Dermis microvascular lymphatic vessel endothelial cell (primary cell): Measurements from ENCODE around the gene PLCL2. TPM values are rescaled to one million over a fixed set of nuclear protein-coding genes. Genes with fewer than 3 reads are reported as not detected.
A peak's percentile ranks its signal among the peaks of the same experiment; 100 is the strongest.
"Not testable (repeated sequence)": the region's sequence is repeated elsewhere in the genome, so short reads cannot be mapped to it uniquely, and the experiment has no call there.

ENCODE experiments used
- DNase-seq, 2 donors: peaks; one replicate each; pipeline versions ENCODE4 v3.0.0 to v3.0.0-alpha.2; 2010; ENCODE audit warnings: low read depth in 2 of 2
- total RNA-seq: library from RNA; depleted of rRNA; stranded (reverse); fragments of >200 nt; gene quantifications from 2 replicates; pipeline ENCODE4 v1.2.1, GENCODE V29; 2014

Gene PLCL2
- total RNA-seq, 1 donor from 2014 or later, result 10.7 TPM

DNA sequence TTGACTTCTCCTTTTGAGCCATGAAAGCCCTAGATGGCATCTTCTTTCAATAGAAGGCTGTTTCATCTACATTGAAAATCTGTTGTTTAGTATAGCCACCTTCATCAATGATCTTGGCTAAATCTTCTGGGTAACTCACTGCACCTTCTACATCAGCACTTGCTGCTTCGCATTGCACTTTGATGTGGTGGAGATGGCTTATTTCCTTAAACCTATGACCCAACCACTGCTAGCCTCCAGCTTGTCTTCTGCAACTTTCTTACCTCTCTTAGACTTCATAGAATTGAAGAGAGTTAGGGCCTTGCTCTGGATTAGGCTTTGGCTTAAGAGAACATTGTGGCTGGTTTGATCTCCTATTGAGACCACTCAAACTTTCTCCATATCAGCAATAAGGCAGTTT lies 189.8 kb downstream of the PLCL2 start:
- DNase-seq, result no peak

DNA sequence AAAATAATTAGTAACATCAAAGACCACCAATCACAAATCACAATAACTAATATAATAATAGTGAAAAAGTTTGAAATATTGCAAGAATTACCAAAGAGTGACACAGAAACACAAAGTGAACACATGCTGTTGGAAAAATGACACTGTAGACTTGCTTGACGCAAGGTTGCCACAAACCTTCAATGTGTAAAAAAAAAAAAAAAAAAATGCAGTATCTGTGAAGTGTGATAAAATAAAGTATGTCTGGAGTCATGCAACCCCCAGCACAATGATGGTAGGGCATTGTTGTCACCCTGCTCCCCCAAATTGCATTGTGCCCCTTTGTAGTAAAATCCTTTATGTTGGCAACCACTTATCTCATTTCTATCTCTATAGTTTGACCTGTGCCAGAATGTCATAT lies 190.6 kb downstream of the PLCL2 start:
- no peak for DNase-seq

DNA sequence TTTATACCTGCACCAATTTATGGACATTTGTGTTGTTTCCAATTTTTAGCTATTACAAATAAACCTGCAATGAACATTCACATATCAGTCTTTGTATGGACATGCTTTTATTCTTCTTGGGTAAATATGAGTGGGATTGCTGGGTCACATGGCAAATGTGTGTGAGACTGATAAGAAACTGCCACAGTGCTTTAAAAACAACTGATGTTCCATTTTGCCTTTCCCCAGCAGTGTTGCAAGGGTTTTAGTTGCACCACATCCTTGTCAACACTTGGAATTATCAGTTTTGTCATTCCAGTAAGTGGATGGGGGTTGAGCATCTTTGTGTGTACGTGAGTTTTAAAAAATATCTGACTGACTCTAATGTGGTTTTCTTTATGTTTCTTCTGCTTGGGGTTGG lies 191.2 kb downstream of the PLCL2 start:
- no peak for DNase-seq

DNA sequence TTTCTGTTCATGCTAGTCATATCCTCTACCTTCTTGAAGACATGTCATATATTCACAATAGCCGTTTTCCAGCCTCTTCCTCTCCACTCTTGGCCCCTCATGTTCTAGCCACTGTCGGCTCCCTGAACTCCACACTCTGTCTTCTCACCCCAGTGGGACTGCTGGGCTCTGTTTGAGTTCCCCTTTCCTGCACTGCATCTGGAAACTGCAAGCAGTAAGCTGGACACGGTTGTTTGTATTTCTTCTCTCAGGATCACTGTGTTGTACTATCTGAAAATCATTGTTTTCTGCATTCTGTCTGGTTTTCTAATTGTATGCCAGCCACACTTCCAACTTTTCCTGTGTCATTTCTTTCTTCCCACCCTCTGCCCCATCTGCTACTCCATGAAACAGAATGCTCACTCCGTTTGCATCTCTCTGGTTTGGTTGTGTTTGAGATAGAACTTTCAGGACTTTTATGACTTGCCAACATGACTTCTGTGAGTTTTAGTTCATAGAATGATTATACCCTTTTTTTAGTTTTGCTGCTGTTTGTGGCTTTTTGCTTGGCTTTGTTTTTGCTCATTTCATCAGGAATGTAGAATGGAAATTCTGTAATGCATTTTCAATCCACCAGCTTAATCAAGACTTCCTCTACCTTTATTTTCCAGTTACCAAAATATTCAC lies 192.3 kb downstream of the PLCL2 start:
- DNase-seq, result no peak

DNA sequence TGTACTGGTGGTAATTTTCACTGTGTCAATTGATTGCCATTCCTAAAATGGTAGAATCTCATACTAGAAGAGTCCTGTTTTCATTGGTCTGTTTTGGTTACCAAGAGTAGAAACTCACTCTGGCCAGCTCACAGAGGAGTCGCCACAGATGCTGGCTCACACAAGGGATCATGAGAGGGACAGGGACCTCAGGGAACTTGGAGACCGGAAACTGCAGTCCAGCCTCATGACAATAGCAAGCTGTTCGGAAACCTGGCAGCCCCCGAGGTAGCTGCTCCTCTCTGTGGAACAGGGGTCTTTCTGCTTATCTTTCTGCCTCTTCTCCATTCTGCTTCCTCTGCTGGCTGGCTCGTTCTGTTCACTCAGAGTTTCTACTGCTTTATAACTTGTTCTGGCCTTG lies 192.9 kb downstream of the PLCL2 start:
- peak; percentile 55 to 91 for DNase-seq

DNA sequence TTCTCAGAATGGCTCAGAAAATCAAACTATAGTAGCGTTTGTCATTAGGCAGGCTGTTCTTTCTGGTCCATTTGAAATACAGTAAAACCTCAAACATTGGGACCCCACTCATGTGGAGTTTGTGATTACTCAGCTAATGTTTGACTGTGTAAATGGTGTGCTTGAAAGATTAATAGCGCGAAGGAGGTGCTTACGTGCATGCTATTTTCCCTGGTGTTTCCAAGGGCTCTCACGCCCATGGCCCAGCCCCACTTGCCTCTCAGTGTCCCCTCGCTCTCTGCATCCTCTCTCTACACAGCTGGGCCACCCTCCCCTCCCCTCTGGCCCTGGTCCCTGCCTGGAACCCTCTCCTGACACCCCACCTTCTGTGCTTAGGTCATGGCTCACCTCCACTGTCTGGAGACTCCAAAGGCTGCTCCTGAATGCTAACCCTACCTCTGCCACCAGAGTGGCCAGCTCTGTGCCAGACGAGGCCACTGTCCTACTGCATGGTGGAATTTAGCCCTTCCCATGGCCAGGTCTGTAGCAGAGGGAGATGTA lies 194.2 kb downstream of the PLCL2 start:
- no peak for DNase-seq

GRCh38 chr3:17079933-17080332 lies 195.2 kb downstream of the PLCL2 start:
- DNase-seq, result no peak

- DNase-seq, result no peak
These were observed 196.8 kb downstream of the PLCL2 start for GRCh38 chr3:17081520-17081919.

DNA sequence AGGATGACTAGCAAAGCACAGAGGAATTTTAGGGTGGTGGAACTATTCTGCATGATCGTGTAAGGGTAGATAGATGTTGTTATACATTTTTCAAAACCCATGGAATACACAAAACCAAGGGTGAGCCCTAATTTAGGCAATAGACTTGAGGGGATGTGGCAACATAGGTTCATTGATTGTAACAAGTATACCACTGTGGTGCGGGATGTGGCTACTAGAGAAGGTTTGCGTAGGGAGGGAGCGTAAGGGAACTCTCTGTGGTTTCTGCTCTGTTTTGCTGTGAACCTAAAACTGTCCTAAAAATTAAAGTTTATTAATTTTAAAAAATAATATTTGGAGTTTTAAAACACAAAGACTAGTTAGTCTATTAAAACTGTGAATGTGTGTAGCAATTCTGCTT lies 202.8 kb downstream of the PLCL2 start:
- no peak for DNase-seq

DNA sequence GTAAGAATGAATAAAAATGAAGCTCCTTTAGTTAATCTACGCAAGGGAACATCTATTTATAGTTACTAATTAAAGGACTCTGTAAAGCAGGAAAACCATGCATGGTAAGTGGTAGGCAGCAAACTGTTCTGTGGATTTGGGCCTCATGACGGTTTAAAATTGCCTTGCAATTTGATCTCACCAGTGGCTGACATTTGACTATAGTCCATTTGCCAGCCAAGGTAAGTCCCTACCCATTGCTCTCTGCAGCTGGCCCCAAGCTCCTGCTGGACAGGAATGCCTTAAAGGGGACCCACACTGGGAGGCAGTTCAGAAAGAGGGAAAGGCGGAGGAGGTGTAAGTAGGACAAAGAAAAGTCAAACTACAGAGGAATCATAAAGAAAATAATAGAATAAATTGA lies 203.3 kb downstream of the PLCL2 start:
- no peak for DNase-seq

DNA sequence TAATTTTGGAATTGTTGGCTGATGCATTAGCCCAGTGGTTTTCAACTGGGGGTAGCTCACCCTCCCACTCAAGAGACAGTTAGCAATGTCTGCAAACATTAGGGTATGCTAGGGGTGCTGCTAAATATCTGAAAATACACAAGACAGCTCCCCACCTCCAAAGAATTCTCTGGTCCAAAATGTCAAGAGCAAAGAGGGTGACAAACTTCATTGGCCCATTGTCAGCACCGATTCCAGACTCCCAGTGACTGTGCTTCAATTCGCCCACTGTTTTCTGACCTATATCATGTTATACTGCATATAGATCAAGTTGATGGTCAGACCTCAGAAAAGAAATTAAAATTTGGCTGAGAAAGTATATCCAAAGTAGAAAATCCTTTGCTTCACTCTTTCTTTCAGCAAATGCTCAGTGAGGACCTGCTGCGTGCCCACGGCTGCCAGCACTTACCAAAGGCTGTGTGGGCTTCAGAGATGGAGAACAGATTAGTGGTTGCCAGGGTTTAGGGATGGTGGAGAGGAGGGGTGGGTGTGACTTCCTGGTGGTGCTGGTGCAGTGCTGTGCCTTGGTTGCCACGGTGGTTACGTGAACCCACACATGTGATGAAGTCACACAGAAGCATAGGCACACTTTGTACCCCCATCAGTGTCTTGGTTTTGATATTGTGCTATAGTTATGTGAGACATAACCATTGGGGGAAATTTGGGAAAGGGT lies 204.0 kb downstream of the PLCL2 start:
- DNase-seq, result no peak

- DNase-seq, result no peak
These were observed 204.6 kb downstream of the PLCL2 start for GRCh38 chr3:17089314-17089700.

DNA sequence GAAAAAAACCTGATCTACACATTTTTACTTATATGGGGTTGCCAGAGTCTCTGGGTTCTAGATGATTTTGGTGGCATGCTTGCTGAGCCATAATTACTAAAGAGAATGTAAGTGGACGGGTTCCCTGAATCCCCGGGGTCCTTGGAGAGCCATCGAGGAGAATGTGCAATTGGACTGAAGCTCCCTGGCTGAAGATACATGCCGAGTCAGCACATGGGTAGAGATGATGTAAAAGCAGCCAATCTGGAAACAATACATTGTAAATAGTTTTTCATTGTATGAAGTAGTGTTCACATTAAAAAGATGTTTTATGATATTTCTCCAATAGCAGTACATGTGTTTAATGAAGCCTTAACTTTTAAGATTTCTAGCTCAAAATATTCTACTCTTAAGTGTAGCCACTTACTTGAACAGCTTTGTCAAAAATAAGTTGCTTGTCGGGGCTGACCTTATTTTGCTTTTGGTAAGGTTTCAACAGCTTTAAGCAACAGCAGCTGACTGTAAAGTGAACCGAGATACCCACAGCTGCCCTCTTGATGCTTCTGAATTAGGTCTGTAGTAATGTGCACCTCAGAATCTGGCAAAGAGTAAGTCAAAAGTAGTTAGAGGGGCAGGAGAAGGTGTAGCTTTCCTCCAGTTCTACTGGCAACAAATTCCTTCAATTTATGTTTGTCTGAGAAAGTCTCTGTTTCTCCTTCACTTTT lies 205.7 kb downstream of the PLCL2 start:
- no peak for DNase-seq

GRCh38 chr3:17091910-17092582 lies 207.3 kb downstream of the PLCL2 start:
- no peak for DNase-seq

DNA sequence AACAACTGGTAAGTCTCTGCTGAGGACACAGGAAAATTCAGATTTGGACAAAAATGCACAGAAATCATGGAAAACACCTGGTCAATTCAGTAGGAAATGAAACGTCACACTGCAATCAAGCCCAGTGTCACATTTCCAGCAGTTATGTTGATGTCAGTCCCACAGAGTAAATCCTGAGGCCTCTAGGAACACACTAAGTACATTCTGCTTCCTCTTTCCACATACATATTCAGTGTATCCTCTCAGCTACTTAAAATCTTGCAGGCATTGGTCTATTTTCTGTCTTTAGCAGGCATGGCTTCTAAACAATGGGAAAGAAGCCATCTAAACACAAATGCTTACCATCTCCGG lies 207.8 kb downstream of the PLCL2 start:
- no peak for DNase-seq

DNA sequence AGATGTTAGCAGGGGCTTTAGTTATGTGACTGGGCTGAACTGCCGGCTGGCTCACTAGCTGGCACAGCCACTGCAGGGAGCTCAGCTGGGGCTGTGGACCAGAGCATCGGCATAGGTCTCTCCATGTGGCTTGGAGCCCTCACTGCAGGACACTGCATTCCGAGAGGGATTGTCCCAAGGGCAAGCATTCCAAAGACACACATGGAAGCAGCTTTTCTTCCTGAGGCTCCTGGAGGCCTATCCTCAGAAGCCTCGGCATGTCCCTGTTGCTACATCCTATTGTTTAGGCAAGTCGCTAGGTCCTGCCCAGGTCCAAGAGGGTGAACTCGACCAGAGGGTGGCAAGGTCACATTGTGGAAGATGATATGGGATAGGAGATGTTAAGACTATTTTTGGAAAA lies 209.8 kb downstream of the PLCL2 start:
- DNase-seq, result no peak

- no peak for DNase-seq
These were observed 218.8 kb downstream of the PLCL2 start for GRCh38 chr3:17103579-17103978.

DNA sequence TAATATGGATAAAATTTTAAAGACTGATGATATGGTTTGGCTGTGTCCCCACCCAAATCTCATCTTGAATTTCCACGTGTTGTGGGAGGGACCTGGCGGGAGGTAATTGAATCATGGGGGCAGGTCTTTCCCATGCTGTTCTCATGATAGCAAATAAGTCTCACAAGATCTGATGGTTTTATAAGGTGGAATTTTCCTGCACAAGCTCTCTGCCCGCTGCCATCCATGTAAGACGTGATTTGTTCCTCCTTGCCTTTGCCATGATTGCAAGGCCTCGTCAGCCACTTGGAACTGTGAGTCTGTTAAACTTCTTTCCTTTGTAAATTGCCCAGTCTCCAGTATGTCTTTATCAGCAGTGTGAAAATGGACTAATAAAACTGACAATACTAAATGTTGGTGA lies 222.0 kb downstream of the PLCL2 start:
- DNase-seq, result not testable (repeated sequence)

DNA sequence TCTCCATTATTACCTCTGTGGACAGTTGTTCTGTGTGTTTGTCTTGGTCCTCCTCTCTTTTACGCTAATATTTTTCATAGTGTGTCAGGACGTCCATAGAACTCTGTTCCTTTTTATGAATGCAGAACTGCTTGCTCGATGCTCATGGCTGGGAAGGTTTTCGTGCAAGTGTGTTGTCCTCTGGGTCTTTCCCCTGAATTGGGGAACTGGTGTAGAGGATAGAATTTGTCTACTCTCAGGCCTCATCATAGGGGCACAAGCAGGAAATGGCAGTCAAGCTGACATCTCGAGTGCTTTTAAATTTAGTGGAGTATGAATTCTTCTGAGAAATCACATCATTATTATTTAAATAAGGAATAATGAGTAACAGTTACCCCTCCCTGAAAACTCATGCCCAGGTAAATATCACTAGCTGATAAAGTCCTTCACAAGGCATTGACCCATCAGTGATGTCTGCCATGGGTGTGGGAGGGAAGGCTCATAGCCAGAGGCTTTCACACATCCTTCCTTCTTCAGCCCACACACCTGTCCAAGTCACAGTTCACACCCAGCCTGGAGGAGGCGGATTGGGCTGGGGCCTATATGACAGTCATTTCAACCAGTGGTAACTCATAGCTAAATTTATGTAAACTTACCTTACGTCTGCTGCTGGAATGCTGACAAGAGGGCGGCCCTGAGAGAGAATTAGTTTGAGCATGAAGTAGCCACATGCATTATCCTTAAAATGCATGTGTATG lies 226.1 kb downstream of the PLCL2 start:
- DNase-seq, result no peak

DNA sequence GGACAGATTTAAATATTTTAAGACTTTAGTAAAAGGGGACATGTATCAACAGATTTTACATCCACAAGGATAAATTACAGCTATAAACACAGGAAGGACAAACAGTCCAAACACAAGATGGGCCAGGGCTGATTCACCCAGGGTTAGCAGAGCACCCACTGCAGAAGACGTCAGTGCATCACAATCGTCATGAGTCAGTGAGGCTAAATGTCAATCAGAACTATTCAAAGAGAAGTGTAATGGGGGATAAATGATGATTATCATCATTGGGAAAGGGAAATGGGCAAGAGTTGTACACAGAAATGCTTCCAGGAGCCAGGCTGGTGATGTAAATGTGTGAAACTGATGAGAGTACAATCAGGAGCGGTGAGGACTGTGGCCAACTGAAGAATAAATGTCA lies 226.8 kb downstream of the PLCL2 start:
- DNase-seq, result no peak

DNA sequence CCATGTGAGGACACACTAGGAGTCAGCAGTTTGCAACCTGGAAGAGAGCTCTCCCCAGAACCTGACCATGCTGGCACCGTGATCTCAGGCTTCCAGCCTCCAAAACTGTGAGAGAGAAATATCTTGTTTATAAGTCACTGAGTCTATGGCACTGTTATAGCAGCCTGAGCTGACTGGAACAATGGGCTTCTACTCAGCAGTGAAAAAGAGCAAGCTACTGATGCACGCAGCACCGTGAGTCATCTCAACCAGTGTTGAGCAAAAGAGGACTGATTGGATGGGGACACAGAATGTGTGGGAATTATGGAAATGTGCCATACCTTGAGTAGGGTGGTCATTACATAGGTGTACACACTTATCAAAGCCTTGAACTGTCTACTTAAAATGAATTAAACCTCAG lies 230.4 kb downstream of the PLCL2 start:
- no peak for DNase-seq
